Measurements from ENCODE around the gene TIGD3.

Gene TIGD3

DNA sequence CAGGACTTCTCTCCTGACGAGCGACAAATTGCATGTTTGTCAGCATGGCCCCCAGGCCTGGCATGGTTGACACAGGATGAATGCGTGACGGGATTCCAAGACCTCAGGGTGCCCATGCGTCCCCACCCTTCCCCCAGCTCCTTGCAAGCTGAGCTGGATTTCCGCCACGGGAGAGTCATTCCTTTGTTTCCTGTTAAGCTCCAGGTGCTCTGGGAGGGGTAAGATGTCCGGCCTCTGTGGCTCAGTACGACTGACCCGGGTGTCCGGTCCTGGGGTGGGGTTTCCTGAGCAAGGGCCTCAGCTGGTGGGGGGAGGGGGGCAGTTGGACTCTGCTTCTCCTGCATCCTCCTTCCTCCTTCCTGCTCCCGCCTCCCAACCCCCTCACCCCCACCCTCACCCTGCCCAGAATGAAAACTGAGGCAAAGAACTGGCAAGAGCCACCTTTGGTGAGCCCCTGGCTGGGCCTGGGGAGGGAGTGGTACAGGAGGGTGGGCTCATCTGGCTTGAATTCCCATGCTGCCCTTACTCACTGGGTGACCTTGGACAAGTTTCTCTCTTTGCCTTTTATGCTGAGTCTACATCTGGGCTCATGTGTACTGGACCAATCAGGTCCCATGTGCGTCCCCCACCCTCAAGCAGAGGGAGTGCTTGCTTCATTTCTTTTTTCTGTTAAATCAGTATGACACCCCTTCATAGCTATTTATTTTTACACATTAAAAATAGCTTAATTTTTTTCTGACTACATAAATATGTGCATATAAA, 37.3 kb upstream of the TIGD3 start:
- Histone ChIP-seq H3K9me3 (ENCODE audit: insufficient read depth, low read length) (no peaks in the 10 kb centered on the region), H3K27ac (ENCODE audit: low read depth, low read length) (no peak overlapping the region), H3K36me3 (ENCODE audit: low read length) (no peaks in the 10 kb centered on the region), H3K4me2 (ENCODE audit: low read depth, low read length, poor library complexity, severe bottlenecking) (no peak overlapping the region), H3K4me3 (ENCODE audit: insufficient read depth, low read length, poor library complexity, severe bottlenecking) (no peak overlapping the region), H4K20me1 (ENCODE audit: low read depth, low read length) (no peaks in the 10 kb centered on the region), H3K27me3 (ENCODE audit: low read length) (no peaks in the 10 kb centered on the region), H2AFZ (ENCODE audit: low read depth, low read length, severe bottlenecking) (no peak overlapping the region), H3K79me2 (ENCODE audit: insufficient read depth, low read length) (no peaks in the 10 kb centered on the region), H3K9me2 (replicated peaks; ENCODE audit: insufficient read depth, low read length) (no peaks in the 10 kb centered on the region), H3F3A (ENCODE audit: insufficient read depth) (0 out of 2 replicates have a peak, but pooled peaks cover 4% of the 10 kb centered on the region), H3K9ac (ENCODE audit: low read length) (no peak overlapping the region)
- TF ChIP-seq, protein P1, sequence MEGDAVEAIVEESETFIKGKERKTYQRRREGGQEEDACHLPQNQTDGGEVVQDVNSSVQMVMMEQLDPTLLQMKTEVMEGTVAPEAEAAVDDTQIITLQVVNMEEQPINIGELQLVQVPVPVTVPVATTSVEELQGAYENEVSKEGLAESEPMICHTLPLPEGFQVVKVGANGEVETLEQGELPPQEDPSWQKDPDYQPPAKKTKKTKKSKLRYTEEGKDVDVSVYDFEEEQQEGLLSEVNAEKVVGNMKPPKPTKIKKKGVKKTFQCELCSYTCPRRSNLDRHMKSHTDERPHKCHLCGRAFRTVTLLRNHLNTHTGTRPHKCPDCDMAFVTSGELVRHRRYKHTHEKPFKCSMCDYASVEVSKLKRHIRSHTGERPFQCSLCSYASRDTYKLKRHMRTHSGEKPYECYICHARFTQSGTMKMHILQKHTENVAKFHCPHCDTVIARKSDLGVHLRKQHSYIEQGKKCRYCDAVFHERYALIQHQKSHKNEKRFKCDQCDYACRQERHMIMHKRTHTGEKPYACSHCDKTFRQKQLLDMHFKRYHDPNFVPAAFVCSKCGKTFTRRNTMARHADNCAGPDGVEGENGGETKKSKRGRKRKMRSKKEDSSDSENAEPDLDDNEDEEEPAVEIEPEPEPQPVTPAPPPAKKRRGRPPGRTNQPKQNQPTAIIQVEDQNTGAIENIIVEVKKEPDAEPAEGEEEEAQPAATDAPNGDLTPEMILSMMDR (IDR thresholded peaks at IDR 0.05; ENCODE audit: insufficient read depth, low read length, poor library complexity, severe bottlenecking), result no peak
- no peak for TF ChIP-seq EZH2phosphoT487 (conservative IDR thresholded peaks at IDR 0.05; ENCODE audit: low read length)

GRCh38 chr11:65320386-65321075, 34.0 kb upstream of the TIGD3 start:
- no peak overlapping the region for H3K9ac ChIP-seq (ENCODE audit: low read length)
- H3K4me2 ChIP-seq (ENCODE audit: low read depth, low read length, poor library complexity, severe bottlenecking), result no peak overlapping the region
- no peak overlapping the region for H3K27ac ChIP-seq (ENCODE audit: low read depth, low read length)
- H3K4me3 ChIP-seq (ENCODE audit: insufficient read depth, low read length, poor library complexity, severe bottlenecking), result no peak overlapping the region
- TF ChIP-seq, protein P1 (IDR thresholded peaks at IDR 0.05; ENCODE audit: insufficient read depth, low read length, poor library complexity, severe bottlenecking), result no peak
- TF ChIP-seq EZH2phosphoT487 (conservative IDR thresholded peaks at IDR 0.05; ENCODE audit: low read length), result no peak
- no peaks in the 10 kb centered on the region for H3K9me3 ChIP-seq (ENCODE audit: insufficient read depth, low read length)
- H4K20me1 ChIP-seq (ENCODE audit: low read depth, low read length), result no peaks in the 10 kb centered on the region
- no peaks in the 10 kb centered on the region for H3K36me3 ChIP-seq (ENCODE audit: low read length)
- H2AFZ ChIP-seq (ENCODE audit: low read depth, low read length, severe bottlenecking), result no peak overlapping the region
- 0 out of 2 replicates have a peak, but pooled peaks cover 4% of the 10 kb centered on the region for H3F3A ChIP-seq (ENCODE audit: insufficient read depth)
- no peaks in the 10 kb centered on the region for H3K79me2 ChIP-seq (ENCODE audit: insufficient read depth, low read length)
- H3K27me3 ChIP-seq (ENCODE audit: low read length), result no peaks in the 10 kb centered on the region
- H3K9me2 ChIP-seq (replicated peaks; ENCODE audit: insufficient read depth, low read length), result no peaks in the 10 kb centered on the region

DNA sequence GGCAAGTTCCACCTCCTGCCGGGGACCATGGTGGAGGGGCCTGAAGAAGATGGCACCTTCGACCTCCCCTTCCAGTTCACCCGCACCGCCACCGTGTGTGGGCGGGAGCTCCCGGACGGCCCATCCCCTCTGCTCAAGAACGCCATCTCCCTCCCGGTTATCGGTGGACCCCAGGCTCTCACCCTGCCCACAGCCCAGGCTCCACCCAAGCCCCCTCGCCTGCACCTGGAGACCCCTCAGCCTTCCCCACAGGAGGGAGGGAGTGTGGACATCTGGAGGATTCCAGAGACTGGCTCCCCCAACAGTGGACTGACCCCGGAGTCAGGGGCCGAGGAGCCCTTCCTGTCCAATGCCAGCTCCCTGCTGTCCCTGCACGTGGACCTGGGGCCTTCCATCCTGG, 33.5 kb upstream of the TIGD3 start:
- H3K9me3 ChIP-seq (ENCODE audit: insufficient read depth, low read length), result no peaks in the 10 kb centered on the region
- no peak for TF ChIP-seq EZH2phosphoT487 (conservative IDR thresholded peaks at IDR 0.05; ENCODE audit: low read length)
- TF ChIP-seq, protein P1 (IDR thresholded peaks at IDR 0.05; ENCODE audit: insufficient read depth, low read length, poor library complexity, severe bottlenecking), result no peak
- H3K27ac ChIP-seq (ENCODE audit: low read depth, low read length), result no peak overlapping the region
- H3K9ac ChIP-seq (ENCODE audit: low read length), result no peak overlapping the region
- H3K9me2 ChIP-seq (replicated peaks; ENCODE audit: insufficient read depth, low read length), result no peaks in the 10 kb centered on the region
- no peak overlapping the region for H3K4me3 ChIP-seq (ENCODE audit: insufficient read depth, low read length, poor library complexity, severe bottlenecking)
- no peak overlapping the region for H2AFZ ChIP-seq (ENCODE audit: low read depth, low read length, severe bottlenecking)
- H3F3A ChIP-seq (ENCODE audit: insufficient read depth), result 0 out of 2 replicates have a peak, but pooled peaks cover 4% of the 10 kb centered on the region
- no peaks in the 10 kb centered on the region for H4K20me1 ChIP-seq (ENCODE audit: low read depth, low read length)
- H3K36me3 ChIP-seq (ENCODE audit: low read length), result no peaks in the 10 kb centered on the region
- no peaks in the 10 kb centered on the region for H3K27me3 ChIP-seq (ENCODE audit: low read length)
- no peaks in the 10 kb centered on the region for H3K79me2 ChIP-seq (ENCODE audit: insufficient read depth, low read length)
- no peak overlapping the region for H3K4me2 ChIP-seq (ENCODE audit: low read depth, low read length, poor library complexity, severe bottlenecking)

Data from SU-DHL-6 (cell line).